Measurements from ENCODE around the gene GPR108. TPM values are rescaled to one million over a fixed set of nuclear protein-coding genes. Genes with fewer than 3 reads are reported as not detected.

GPR108 gene
- total RNA-seq, 1 donor from 2014 or later, result 58.2 TPM

GRCh38 chr19:6734096-6734696 is 3.2 kb downstream of the GPR108 start:
- no peak for DNase-seq (ENCODE audit: low read depth)
- no peak overlapping the region for H3K4me3 ChIP-seq (ENCODE audit: low read depth, low read length)
- no peak for TF ChIP-seq CTCF (conservative IDR thresholded peaks at IDR 0.05; ENCODE audit: low read depth, low read length)

GRCh38 chr19:6733338-6734095 is 3.9 kb downstream of the GPR108 start:
- no peak for DNase-seq (ENCODE audit: low read depth)
- H3K4me3 ChIP-seq (ENCODE audit: low read depth, low read length), result no peak overlapping the region
- peak; percentile 27 for TF ChIP-seq CTCF (conservative IDR thresholded peaks at IDR 0.05; ENCODE audit: low read depth, low read length)

- H3K4me3 ChIP-seq (ENCODE audit: low read depth, low read length), result no peak overlapping the region
- no peak for DNase-seq (ENCODE audit: low read depth)
- no peak for TF ChIP-seq CTCF (conservative IDR thresholded peaks at IDR 0.05; ENCODE audit: low read depth, low read length)
Measured at GRCh38 chr19:6732803-6733337, 4.5 kb downstream of the GPR108 start.

- H3K4me3 ChIP-seq (ENCODE audit: low read depth, low read length), result no peak overlapping the region
- no peak for TF ChIP-seq CTCF (conservative IDR thresholded peaks at IDR 0.05; ENCODE audit: low read depth, low read length)
- no peak for DNase-seq (ENCODE audit: low read depth)
Measured at GRCh38 chr19:6731822-6732221, 5.6 kb downstream of the GPR108 start.

GRCh38 chr19:6730941-6731670 is 6.3 kb downstream of the GPR108 start:
- TF ChIP-seq CTCF (conservative IDR thresholded peaks at IDR 0.05; ENCODE audit: low read depth, low read length), result no peak
- DNase-seq (ENCODE audit: low read depth), result no peak
- no peak overlapping the region for H3K4me3 ChIP-seq (ENCODE audit: low read depth, low read length)

GRCh38 chr19:6730153-6730804 is 7.1 kb downstream of the GPR108 start:
- no peak for TF ChIP-seq CTCF (conservative IDR thresholded peaks at IDR 0.05; ENCODE audit: low read depth, low read length)
- DNase-seq (ENCODE audit: low read depth), result no peak
- no peak overlapping the region for H3K4me3 ChIP-seq (ENCODE audit: low read depth, low read length)
